Mesenchymal stem cell (in vitro differentiated cells and primary cell): ENCODE results near the gene MBNL2.
A peak's percentile ranks its signal among the peaks of the same experiment; 100 is the strongest.

Source experiments
- DNase-seq: peaks from one replicate; pipeline ENCODE4 v3.0.0-alpha.2; 2013
- H2AFZ ChIP-seq: one replicate; pipeline ENCODE4 v1.6.1; 2013; ENCODE audit warnings: low read depth, mild to moderate bottlenecking, control low read depth, inconsistent platforms, low read length, moderate library complexity
- H2AK5ac ChIP-seq: 2 replicates; pipeline ENCODE4 v1.6.1; 2013; ENCODE audit warnings: low read length, moderate library complexity, mild to moderate bottlenecking, inconsistent platforms; ENCODE audit not compliant: severe bottlenecking
- H2BK120ac ChIP-seq: one replicate; pipeline ENCODE4 v1.6.1; 2013; ENCODE audit warnings: low read depth, mild to moderate bottlenecking, inconsistent platforms, low read length, moderate library complexity
- H2BK12ac ChIP-seq, 2 experiments: one replicate each; pipeline ENCODE4 v1.6.1; 2013; ENCODE audit warnings: inconsistent platforms in 2 of 2, low read length in 2 of 2, mild to moderate bottlenecking in 2 of 2, moderate library complexity in 2 of 2, control low read depth in 1 of 2
- H2BK15ac ChIP-seq: one replicate; pipeline ENCODE4 v1.6.1; 2013; ENCODE audit warnings: mild to moderate bottlenecking, low read depth, inconsistent platforms; ENCODE audit not compliant: poor library complexity, severe bottlenecking
- H2BK5ac ChIP-seq: 2 replicates; pipeline ENCODE4 v1.6.1; 2013; ENCODE audit warnings: low read depth, mild to moderate bottlenecking, low read length, control low read depth, inconsistent platforms; ENCODE audit not compliant: poor library complexity, severe bottlenecking
- H3K14ac ChIP-seq, 2 experiments: one replicate each; pipeline ENCODE4 v1.6.1; 2013; ENCODE audit warnings: inconsistent platforms in 2 of 2, low read length in 2 of 2, control low read depth in 1 of 2, mild to moderate bottlenecking in 1 of 2, moderate library complexity in 1 of 2
- H3K18ac ChIP-seq, 2 experiments: one replicate each; pipeline ENCODE4 v1.6.1; 2013; ENCODE audit warnings: inconsistent platforms in 2 of 2, low read length in 2 of 2, control low read depth in 1 of 2, low read depth in 1 of 2, mild to moderate bottlenecking in 1 of 2
- H3K23ac ChIP-seq, 2 experiments: one replicate each; pipeline ENCODE4 v1.6.1; 2013; ENCODE audit warnings: inconsistent platforms in 2 of 2, low read length in 2 of 2, mild to moderate bottlenecking in 2 of 2, moderate library complexity in 2 of 2, control low read depth in 1 of 2
- H3K27ac ChIP-seq: 2 replicates; pipeline ENCODE4 v1.5.1; 2013; ENCODE audit warnings: mild to moderate bottlenecking, moderate library complexity, low read length, control low read depth, inconsistent platforms; ENCODE audit not compliant: poor library complexity, severe bottlenecking
- H3K27me3 ChIP-seq, 2 experiments: 2 replicates each; pipeline versions ENCODE4 v1.6.1 to v1.7.0; 2013; ENCODE audit warnings: low read length in 2 of 2, mild to moderate bottlenecking in 2 of 2, moderate library complexity in 2 of 2, control low read depth in 1 of 2, inconsistent platforms in 1 of 2; ENCODE audit not compliant: control insufficient read depth in 1 of 2, insufficient read depth in 1 of 2
- H3K36me3 ChIP-seq, 2 experiments: 2 replicates each; pipeline versions ENCODE4 v1.6.1 to v1.7.0; 2013; ENCODE audit warnings: low read length in 2 of 2, control low read depth in 1 of 2, inconsistent platforms in 1 of 2, low read depth in 1 of 2, mild to moderate bottlenecking in 1 of 2; ENCODE audit not compliant: insufficient read depth in 2 of 2, control insufficient read depth in 1 of 2
- H3K4ac ChIP-seq, 2 experiments: one replicate each; pipeline ENCODE4 v1.6.1; 2013; ENCODE audit warnings: inconsistent platforms in 2 of 2, low read length in 2 of 2, mild to moderate bottlenecking in 2 of 2, moderate library complexity in 2 of 2, control low read depth in 1 of 2, low read depth in 1 of 2
- H3K4me1 ChIP-seq: 2 replicates; pipeline ENCODE4 v1.6.1; 2013; ENCODE audit warnings: low read depth, low read length, control low read depth; ENCODE audit not compliant: control insufficient read depth, insufficient read depth
- H3K4me2 ChIP-seq: 2 replicates; pipeline ENCODE4 v1.6.1; 2013; ENCODE audit warnings: low read length, mild to moderate bottlenecking, inconsistent platforms; ENCODE audit not compliant: poor library complexity, severe bottlenecking
- H3K4me3 ChIP-seq, 2 experiments: 2 replicates each; pipeline versions ENCODE4 v1.5.1 to v1.7.0; 2013; ENCODE audit warnings: low read length in 2 of 2, mild to moderate bottlenecking in 2 of 2, control low read depth in 1 of 2, low read depth in 1 of 2; ENCODE audit not compliant: insufficient read depth in 1 of 2
- H3K79me1 ChIP-seq: replicated peaks from 2 replicates; pipeline ENCODE4 v1.6.1; 2013; ENCODE audit warnings: mild to moderate bottlenecking, control low read depth, low read length, inconsistent platforms; ENCODE audit not compliant: poor library complexity, severe bottlenecking
- H3K9ac ChIP-seq: 2 replicates; pipeline ENCODE4 v1.7.0; 2013; ENCODE audit warnings: mild to moderate bottlenecking, low read length, moderate library complexity
- H3K9me3 ChIP-seq: 2 replicates; pipeline ENCODE4 v1.7.0; 2013; ENCODE audit warnings: mild to moderate bottlenecking, low read length; ENCODE audit not compliant: control insufficient read depth
- H4K8ac ChIP-seq: one replicate; pipeline ENCODE4 v1.6.1; 2013; ENCODE audit warnings: inconsistent platforms, mild to moderate bottlenecking, low read length, moderate library complexity
- H4K91ac ChIP-seq: one replicate; pipeline ENCODE4 v1.6.1; 2013; ENCODE audit warnings: mild to moderate bottlenecking, low read length, inconsistent platforms
- WGBS: methylation state at CpG from one replicate; pipeline ENCODE4 v1.1.7; 2013; ENCODE audit warnings: mixed read lengths; 5-methylcytosine and 5-hydroxymethylcytosine counted together

MBNL2 gene

GRCh38 chr13:97212601-97213040 is 9.5 kb upstream of the MBNL2 start:
- WGBS = 62% methylated on average over 4 of the region's 4 CpGs
- Histone ChIP-seq H3K79me1 (no peaks in the 10 kb centered on the region), H2AFZ (no peak overlapping the region), H2BK15ac (no peak overlapping the region), H3K4me3 (no peak overlapping the region), H3K23ac (no peak overlapping the region), H3K14ac (no peak overlapping the region), H3K4me1 (no peaks in the 10 kb centered on the region), H4K91ac (no peak overlapping the region), H3K36me3 (no peaks in the 10 kb centered on the region), H3K4ac (no peak overlapping the region), H3K9me3 (no peaks in the 10 kb centered on the region), H2BK12ac (no peak overlapping the region), H4K8ac (no peak overlapping the region), H3K4me2 (no peak overlapping the region), H3K27me3 (no peaks in the 10 kb centered on the region), H3K18ac (peak overlapping the region in 1 of 2 experiments; percentile 60), H2BK120ac (no peak overlapping the region), H2AK5ac (no peak overlapping the region), H3K9ac (no peak overlapping the region), H2BK5ac (no peak overlapping the region), H3K27ac (no peak overlapping the region)
- DNase-seq = peak; percentile 53

DNA sequence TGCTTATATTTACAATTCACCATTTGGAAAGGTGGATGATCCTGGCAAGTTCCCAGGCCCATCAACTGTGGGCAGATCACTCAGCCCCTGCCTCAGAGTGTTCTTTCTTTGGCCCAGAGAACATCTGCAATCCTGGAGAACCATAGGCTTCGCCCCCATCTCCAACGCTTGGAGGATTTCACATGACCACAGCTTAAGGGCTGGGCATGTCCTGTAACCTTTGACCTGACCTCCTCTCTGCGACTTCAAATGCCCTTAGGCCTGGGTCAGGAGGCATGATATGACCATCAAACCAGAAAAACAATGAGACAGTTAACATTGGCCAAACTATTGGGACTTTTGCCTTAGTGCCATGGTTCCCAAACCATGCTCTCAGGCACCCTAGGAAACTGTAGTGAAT is 7.2 kb upstream of the MBNL2 start:
- H2BK15ac ChIP-seq = no peak overlapping the region
- H3K4ac ChIP-seq = no peak overlapping the region
- no peak overlapping the region for H3K9ac ChIP-seq
- WGBS = 86% methylated on average over 3 of the region's 3 CpGs
- no peaks in the 10 kb centered on the region for H3K4me1 ChIP-seq
- H2BK12ac ChIP-seq = no peak overlapping the region
- no peak overlapping the region for H3K27ac ChIP-seq
- no peak overlapping the region for H3K23ac ChIP-seq
- H4K8ac ChIP-seq = no peak overlapping the region
- no peak overlapping the region for H3K4me2 ChIP-seq
- H3K4me3 ChIP-seq = no peak overlapping the region
- peak overlapping the region; percentile 8 for H2BK5ac ChIP-seq
- no peaks in the 10 kb centered on the region for H3K27me3 ChIP-seq
- H3K18ac ChIP-seq = no peak overlapping the region
- no peak overlapping the region for H4K91ac ChIP-seq
- H3K36me3 ChIP-seq = no peaks in the 10 kb centered on the region
- H3K14ac ChIP-seq = no peak overlapping the region
- H2BK120ac ChIP-seq = no peak overlapping the region
- H2AK5ac ChIP-seq = no peak overlapping the region
- no peaks in the 10 kb centered on the region for H3K9me3 ChIP-seq
- no peak for DNase-seq
- H3K79me1 ChIP-seq = no peaks in the 10 kb centered on the region
- no peak overlapping the region for H2AFZ ChIP-seq

DNA sequence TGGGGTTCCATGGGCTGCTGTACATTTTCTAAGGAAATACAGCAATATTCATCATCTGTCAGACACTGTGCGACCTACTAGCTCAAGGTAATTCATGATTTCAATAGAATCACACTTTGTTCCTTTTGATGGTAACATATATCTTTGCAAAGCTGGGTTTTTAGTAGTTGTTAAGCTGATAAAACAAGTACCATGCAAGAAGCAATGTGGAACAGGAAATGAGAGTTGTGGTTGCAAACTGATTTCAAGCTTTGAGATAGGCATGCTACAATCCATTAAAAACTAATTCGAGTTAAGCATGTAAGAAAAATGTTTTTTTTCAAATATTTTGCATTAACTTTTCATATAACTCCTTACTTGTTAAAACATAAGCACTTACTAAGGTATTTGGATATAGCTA is 6.8 kb upstream of the MBNL2 start:
- no peak overlapping the region for H3K4me2 ChIP-seq
- no peak overlapping the region for H2BK12ac ChIP-seq
- H2AFZ ChIP-seq = no peak overlapping the region
- H3K18ac ChIP-seq = no peak overlapping the region
- H2AK5ac ChIP-seq = no peak overlapping the region
- no peak overlapping the region for H3K4ac ChIP-seq
- H3K14ac ChIP-seq = no peak overlapping the region
- no peak for DNase-seq
- H3K4me1 ChIP-seq = no peaks in the 10 kb centered on the region
- H3K79me1 ChIP-seq = no peaks in the 10 kb centered on the region
- H2BK5ac ChIP-seq = no peak overlapping the region
- H3K9me3 ChIP-seq = no peaks in the 10 kb centered on the region
- H2BK15ac ChIP-seq = no peak overlapping the region
- H3K27ac ChIP-seq = no peak overlapping the region
- H3K9ac ChIP-seq = no peak overlapping the region
- H3K36me3 ChIP-seq = no peaks in the 10 kb centered on the region
- no peaks in the 10 kb centered on the region for H3K27me3 ChIP-seq
- WGBS = no CpG with 5 or more reads among the region's 2 CpGs
- no peak overlapping the region for H3K23ac ChIP-seq
- no peak overlapping the region for H4K8ac ChIP-seq
- H2BK120ac ChIP-seq = no peak overlapping the region
- no peak overlapping the region for H3K4me3 ChIP-seq
- H4K91ac ChIP-seq = no peak overlapping the region

GRCh38 chr13:97219226-97219625 is 2.9 kb upstream of the MBNL2 start:
- WGBS = 83% methylated on average over 2 of the region's 2 CpGs
- H3K27me3 ChIP-seq = no peaks in the 10 kb centered on the region

More at GRCh38 chr13:97219226-97219625, 2.9 kb upstream of the MBNL2 start:
- Histone ChIP-seq H2BK5ac (no peak overlapping the region), H3K9ac (no peak overlapping the region), H4K8ac (peak overlapping the region; percentile 17), H2BK12ac (no peak overlapping the region), H2AFZ (no peak overlapping the region), H3K9me3 (no peaks in the 10 kb centered on the region), H3K14ac (no peak overlapping the region), H3K27ac (no peak overlapping the region), H3K23ac (no peak overlapping the region), H3K4ac (no peak overlapping the region), H3K79me1 (no peaks in the 10 kb centered on the region), H3K18ac (no peak overlapping the region), H3K36me3 (no peaks in the 10 kb centered on the region), H2AK5ac (no peak overlapping the region), H2BK15ac (no peak overlapping the region), H3K4me3 (no peak overlapping the region), H4K91ac (no peak overlapping the region), H3K4me2 (no peak overlapping the region), H2BK120ac (no peak overlapping the region), H3K4me1 (no peaks in the 10 kb centered on the region)
- DNase-seq = no peak
